Activated CD8-positive, alpha-beta T cell treated with anti-CD3 and anti-CD28 coated beads for 36 hours (primary cell): Measurements from ENCODE around the gene ZCCHC10. TPM values are rescaled to one million over a fixed set of nuclear protein-coding genes. Genes with fewer than 3 reads are reported as not detected.
"Not testable (repeated sequence)": the region's sequence is repeated elsewhere in the genome, so short reads cannot be mapped to it uniquely, and the experiment has no call there.

Source experiments
- ATAC-seq: fragments of 200-7000 bp; cut with Tn5 transposase; one replicate; pipeline ENCODE4 v1.10.0; 2021; ENCODE audit warnings: mild to moderate bottlenecking, moderate library complexity
- CTCF ChIA-PET: fragments of 350-600 bp; sonication (Branson Sonifier 250); formaldehyde crosslinking; loops from one replicate; lab custom pipeline; 2021; ENCODE audit warnings: antibody characterized with exemption; lab: Charles Lee
- POLR2A ChIA-PET: fragments of 350-600 bp; sonication (Branson Sonifier 250); formaldehyde crosslinking; loops from one replicate; lab custom pipeline; 2021; ENCODE audit warnings: antibody characterized with exemption; lab: Charles Lee
- DNase-seq: peaks from one replicate; pipeline ENCODE4 v3.0.0-alpha.2; 2020
- H3K27ac Mint-ChIP-seq: one replicate; pipeline ENCODE4 v1.8.0; 2021; ENCODE audit warnings: mild to moderate bottlenecking, mixed read lengths
- H3K27me3 Mint-ChIP-seq: one replicate; pipeline ENCODE4 v1.8.0; 2021; ENCODE audit warnings: mixed read lengths
- H3K36me3 Mint-ChIP-seq: one replicate; pipeline ENCODE4 v1.8.0; 2021; ENCODE audit warnings: low read depth, mixed read lengths
- H3K4me1 Mint-ChIP-seq: one replicate; pipeline ENCODE4 v1.8.0; 2021; ENCODE audit warnings: low read depth, mixed read lengths
- H3K4me3 Mint-ChIP-seq: one replicate; pipeline ENCODE4 v1.8.0; 2021; ENCODE audit warnings: mild to moderate bottlenecking, moderate library complexity, mixed read lengths
- H3K9me3 Mint-ChIP-seq: one replicate; pipeline ENCODE4 v1.8.0; 2021; ENCODE audit warnings: mixed read lengths
- intact Hi-C: fragments of 100-400 bp; cut with micrococcal nuclease; formaldehyde crosslinking; loops from one replicate; pipeline ENCODE4 v1.10.0; 2022
- total RNA-seq, 2 experiments: library from RNA; stranded (reverse); gene quantifications; one replicate each; pipeline ENCODE4 v1.2.3, GENCODE V29; 2021
- TF ChIP-seq, protein P1 (sequence below): fragments of 200-600 bp; IDR thresholded peaks from one replicate; pipeline ENCODE4 v1.8.0; 2022; ENCODE audit warnings: antibody characterized with exemption, mild to moderate bottlenecking

Gene ZCCHC10
- total RNA-seq, 2 experiments from 2014 or later: 27.0 to 31.1 TPM

DNA sequence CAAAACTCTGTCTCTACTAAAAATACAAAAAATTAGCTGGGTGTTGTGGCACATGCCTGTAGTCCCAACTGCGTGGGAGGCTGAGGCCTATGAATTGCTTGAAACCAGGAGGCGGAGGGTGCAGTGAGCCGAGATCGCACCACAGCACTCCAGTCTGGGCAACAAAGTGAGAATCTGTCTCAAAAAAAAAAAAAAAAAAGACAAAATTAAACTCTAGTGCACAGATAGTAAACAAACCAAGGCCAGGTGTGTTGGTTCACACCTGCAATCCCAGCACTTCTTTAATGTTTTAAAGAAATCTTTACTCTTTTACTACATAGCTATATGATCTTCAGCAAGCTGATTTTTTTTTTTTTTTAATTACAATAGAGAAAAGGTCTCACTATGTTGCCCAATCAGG, 8.4 kb downstream of the ZCCHC10 start:
- Mint-ChIP-seq H3K9me3 (no peaks in the 10 kb centered on the region), H3K4me1 (peaks cover 2% of the 10 kb centered on the region), H3K27me3 (no peaks in the 10 kb centered on the region), H3K4me3 (no peak overlapping the region), H3K36me3 (peaks cover 23% of the 10 kb centered on the region), H3K27ac (no peak overlapping the region)
- TF ChIP-seq, protein P1, sequence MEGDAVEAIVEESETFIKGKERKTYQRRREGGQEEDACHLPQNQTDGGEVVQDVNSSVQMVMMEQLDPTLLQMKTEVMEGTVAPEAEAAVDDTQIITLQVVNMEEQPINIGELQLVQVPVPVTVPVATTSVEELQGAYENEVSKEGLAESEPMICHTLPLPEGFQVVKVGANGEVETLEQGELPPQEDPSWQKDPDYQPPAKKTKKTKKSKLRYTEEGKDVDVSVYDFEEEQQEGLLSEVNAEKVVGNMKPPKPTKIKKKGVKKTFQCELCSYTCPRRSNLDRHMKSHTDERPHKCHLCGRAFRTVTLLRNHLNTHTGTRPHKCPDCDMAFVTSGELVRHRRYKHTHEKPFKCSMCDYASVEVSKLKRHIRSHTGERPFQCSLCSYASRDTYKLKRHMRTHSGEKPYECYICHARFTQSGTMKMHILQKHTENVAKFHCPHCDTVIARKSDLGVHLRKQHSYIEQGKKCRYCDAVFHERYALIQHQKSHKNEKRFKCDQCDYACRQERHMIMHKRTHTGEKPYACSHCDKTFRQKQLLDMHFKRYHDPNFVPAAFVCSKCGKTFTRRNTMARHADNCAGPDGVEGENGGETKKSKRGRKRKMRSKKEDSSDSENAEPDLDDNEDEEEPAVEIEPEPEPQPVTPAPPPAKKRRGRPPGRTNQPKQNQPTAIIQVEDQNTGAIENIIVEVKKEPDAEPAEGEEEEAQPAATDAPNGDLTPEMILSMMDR: no peak
- intact Hi-C loops: no loop called here
- ChIA-PET CTCF (no interaction called here), POLR2A (interaction anchor here (1.2 kb wide), 1 partner anchor 76 kb away, joined by 3 read pairs; no protein-coding TSS in a partner anchor)
- ATAC-seq: no peak
- no peak for DNase-seq

DNA sequence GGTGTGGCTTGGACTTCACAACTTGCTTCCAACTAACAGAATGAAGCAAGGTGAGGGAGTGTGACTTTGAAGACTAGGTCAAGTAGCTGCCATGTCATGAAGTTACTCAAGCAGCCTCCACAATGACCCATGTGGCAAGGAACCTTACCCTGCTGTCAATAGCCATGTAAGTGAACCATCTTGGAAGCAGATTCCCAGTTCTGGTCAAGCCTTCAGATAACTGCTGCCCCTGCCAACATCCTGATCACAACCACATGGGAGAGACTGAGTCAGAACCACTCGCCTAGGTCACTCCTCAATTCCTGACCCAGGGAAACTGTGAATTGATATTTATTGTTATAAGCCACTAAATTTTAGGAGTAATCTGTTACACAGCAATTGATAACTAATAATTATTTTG, 10.9 kb downstream of the ZCCHC10 start:
- no peak overlapping the region for H3K27ac Mint-ChIP-seq
- H3K36me3 Mint-ChIP-seq: peaks cover 26% of the 10 kb centered on the region
- no peaks in the 10 kb centered on the region for H3K9me3 Mint-ChIP-seq
- intact Hi-C loops: no loop called here
- no peak for ATAC-seq
- ChIA-PET POLR2A (no interaction called here), CTCF (no interaction called here)
- no peak for DNase-seq
- no peak overlapping the region for H3K4me3 Mint-ChIP-seq
- H3K27me3 Mint-ChIP-seq: no peaks in the 10 kb centered on the region
- TF ChIP-seq, protein P1: no peak
- H3K4me1 Mint-ChIP-seq: no peaks in the 10 kb centered on the region

DNA sequence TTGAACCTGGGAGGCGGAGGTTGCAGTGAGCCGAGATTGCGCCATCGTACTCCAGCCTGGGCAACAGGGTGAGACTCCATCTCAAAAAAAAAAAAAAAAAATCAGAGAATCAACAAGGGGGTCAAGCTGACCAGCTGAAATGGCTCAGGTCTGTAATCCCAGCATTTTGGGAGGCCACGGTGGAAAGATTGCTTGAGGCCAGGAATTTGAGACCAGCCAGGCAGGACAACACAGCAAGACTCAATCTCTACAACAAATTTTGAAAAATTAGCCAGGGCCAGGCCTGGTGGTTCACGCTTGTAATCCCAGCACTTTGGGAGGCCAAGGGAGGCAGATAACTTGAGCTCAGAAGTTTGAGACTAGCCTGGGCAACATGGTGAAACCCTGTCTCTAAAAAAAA, 17.9 kb downstream of the ZCCHC10 start:
- H3K27ac Mint-ChIP-seq, DNase-seq, H3K4me3 Mint-ChIP-seq, H3K4me1 Mint-ChIP-seq, H3K27me3 Mint-ChIP-seq, CTCF ChIA-PET, H3K9me3 Mint-ChIP-seq, intact Hi-C loops, ATAC-seq: not testable (repeated sequence)
- peaks cover 13% of the 10 kb centered on the region for H3K36me3 Mint-ChIP-seq
- POLR2A ChIA-PET: interaction anchor here (1.0 kb wide), 1 partner anchor 19 kb away, joined by 3 read pairs; no protein-coding TSS in a partner anchor

DNA sequence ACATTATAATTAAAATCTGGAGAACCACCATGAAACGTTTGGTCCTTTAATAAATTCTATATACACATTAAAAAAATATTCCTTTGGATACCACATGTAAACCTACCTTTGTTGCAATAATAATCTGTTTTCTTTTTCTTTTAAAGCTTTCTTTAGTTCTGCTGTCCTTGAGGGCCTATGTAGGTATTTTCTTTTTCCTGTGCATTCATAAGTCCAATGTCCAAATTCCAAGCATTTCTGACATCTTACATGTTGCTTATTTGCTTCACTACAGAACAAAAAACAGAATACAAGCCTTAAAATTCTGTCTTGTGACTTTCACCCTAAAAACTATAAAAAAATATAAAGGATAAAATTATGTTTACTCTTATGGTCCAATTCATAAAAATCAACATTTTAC, 19.7 kb downstream of the ZCCHC10 start:
- ChIA-PET CTCF (no interaction called here), POLR2A (no interaction called here)
- ATAC-seq (no peak), DNase-seq (no peak)
- H3K27ac Mint-ChIP-seq: no peak overlapping the region
- TF ChIP-seq, protein P1: no peak
- peaks cover 2% of the 10 kb centered on the region for H3K4me1 Mint-ChIP-seq
- H3K4me3 Mint-ChIP-seq: no peak overlapping the region
- no peaks in the 10 kb centered on the region for H3K9me3 Mint-ChIP-seq
- H3K36me3 Mint-ChIP-seq: peaks cover 14% of the 10 kb centered on the region
- intact Hi-C loops: no loop called here
- no peaks in the 10 kb centered on the region for H3K27me3 Mint-ChIP-seq

DNA sequence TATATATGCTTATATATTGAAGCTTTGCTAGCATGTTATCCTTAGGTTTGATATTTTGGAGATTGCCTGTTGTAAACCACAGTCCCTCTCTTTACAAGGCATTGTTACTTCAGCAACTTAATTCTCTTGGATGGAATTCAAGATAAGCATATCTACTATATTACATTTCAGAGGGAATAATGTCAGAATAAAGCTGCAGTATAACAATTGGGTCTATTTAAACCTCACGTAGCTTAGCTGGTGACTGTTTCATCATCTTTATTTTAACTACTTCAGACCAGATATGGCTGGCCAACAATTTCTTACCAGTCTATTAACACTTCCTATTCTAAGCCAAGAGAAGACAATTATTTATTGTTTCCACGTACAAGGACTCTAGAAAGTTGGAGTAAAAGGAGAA, 27.1 kb downstream of the ZCCHC10 start:
- intact Hi-C loops: no loop called here
- H3K36me3 Mint-ChIP-seq: peaks cover 4% of the 10 kb centered on the region
- H3K4me3 Mint-ChIP-seq: no peak overlapping the region
- DNase-seq (no peak), ATAC-seq (no peak)
- no peaks in the 10 kb centered on the region for H3K4me1 Mint-ChIP-seq
- H3K9me3 Mint-ChIP-seq: no peaks in the 10 kb centered on the region
- no peaks in the 10 kb centered on the region for H3K27me3 Mint-ChIP-seq
- CTCF ChIA-PET: no interaction called here
- TF ChIP-seq, protein P1: no peak
- no peak overlapping the region for H3K27ac Mint-ChIP-seq
- POLR2A ChIA-PET: no interaction called here

DNA sequence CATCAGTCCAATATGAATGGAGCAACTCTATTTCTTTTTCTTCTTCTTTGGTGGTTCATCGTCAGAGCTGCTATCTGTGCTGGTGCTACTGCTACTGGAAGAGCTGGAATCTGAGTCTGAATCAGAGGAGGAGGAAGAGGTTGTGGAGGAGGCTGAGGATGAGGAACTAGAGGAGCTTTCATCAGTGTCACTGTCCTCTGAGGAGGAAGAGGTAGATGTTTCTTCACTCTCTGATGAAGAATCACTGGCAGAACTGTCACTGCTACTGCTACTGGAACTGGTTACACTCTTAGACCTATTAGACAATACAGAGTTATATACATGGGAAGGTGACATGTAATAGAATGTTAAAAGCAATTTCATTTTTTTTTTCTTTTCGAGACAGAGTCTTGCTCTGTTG, 27.8 kb downstream of the ZCCHC10 start:
- POLR2A ChIA-PET: no interaction called here
- Mint-ChIP-seq H3K4me3 (no peak overlapping the region), H3K36me3 (peaks cover 4% of the 10 kb centered on the region), H3K27me3 (no peaks in the 10 kb centered on the region), H3K9me3 (no peaks in the 10 kb centered on the region), H3K27ac (no peak overlapping the region), H3K4me1 (no peaks in the 10 kb centered on the region)
- intact Hi-C loops: no loop called here
- TF ChIP-seq, protein P1: no peak
- CTCF ChIA-PET: no interaction called here
- DNase-seq (no peak), ATAC-seq (no peak)
